Neural cell (in vitro differentiated cells): ENCODE results near the gene GAB2. TPM values are rescaled to one million over a fixed set of nuclear protein-coding genes. Genes with fewer than 3 reads are reported as not detected.

Experiments
- H2AFZ ChIP-seq: fragments of 200-600, 300-800 bp; sonication (generic), shearing (Covaris generic); 2 replicates; pipeline ENCODE4 v1.6.0; 2014; ENCODE audit warnings: low read depth, mild to moderate bottlenecking, antibody characterized with exemption, low read length, moderate library complexity
- H3F3A ChIP-seq: fragments of 200-600 bp; shearing (Covaris generic); 2 replicates; pipeline ENCODE4 v1.6.1; 2016; ENCODE audit warnings: mild to moderate bottlenecking, moderate library complexity, mixed read lengths, antibody characterized with exemption, low read length; ENCODE audit not compliant: insufficient read depth, poor library complexity, severe bottlenecking
- H3K27ac ChIP-seq: fragments of 200-600, 300-800 bp; sonication (generic), shearing (Covaris generic); 2 replicates; pipeline ENCODE4 v1.5.1; 2014; ENCODE audit warnings: mild to moderate bottlenecking, low read length, moderate library complexity
- H3K27me3 ChIP-seq: fragments of 300-800, 200-600 bp; sonication (generic), shearing (Covaris generic); 2 replicates; pipeline ENCODE4 v1.6.0; 2014; ENCODE audit warnings: mild to moderate bottlenecking, low read depth, low read length, moderate library complexity; ENCODE audit not compliant: insufficient read depth
- H3K36me3 ChIP-seq: fragments of 300-800, 200-600 bp; sonication (generic), shearing (Covaris generic); 2 replicates; pipeline ENCODE4 v1.5.1; 2014; ENCODE audit warnings: mild to moderate bottlenecking, antibody characterized with exemption, low read length, moderate library complexity; ENCODE audit not compliant: insufficient read depth
- H3K4me2 ChIP-seq: fragments of 300-800, 200-600 bp; sonication (generic), shearing (Covaris generic); 2 replicates; pipeline ENCODE4 v1.6.0; 2014; ENCODE audit warnings: mild to moderate bottlenecking, low read length
- H3K4me3 ChIP-seq: fragments of 300-800, 200-600 bp; sonication (generic), shearing (Covaris generic); 2 replicates; pipeline ENCODE4 v1.5.1; 2014; ENCODE audit warnings: mild to moderate bottlenecking, low read length, moderate library complexity
- H3K79me2 ChIP-seq: fragments of 200-600 bp; shearing (Covaris generic); replicated peaks from 2 replicates; pipeline ENCODE4 v1.6.0; 2014; ENCODE audit warnings: mild to moderate bottlenecking, low read length, moderate library complexity; ENCODE audit not compliant: insufficient read depth
- H3K9ac ChIP-seq: fragments of 300-800, 200-600 bp; sonication (generic), shearing (Covaris generic); 2 replicates; pipeline ENCODE4 v1.6.1; 2016; ENCODE audit warnings: mild to moderate bottlenecking, low read length, mixed read lengths
- H3K9me2 ChIP-seq: fragments of 200-600 bp; shearing (Covaris generic); 2 replicates; pipeline ENCODE4 v1.6.1; 2016; ENCODE audit warnings: mild to moderate bottlenecking, low read length, mixed read lengths; ENCODE audit not compliant: insufficient read depth
- H3K9me3 ChIP-seq: fragments of 200-600, 300-800 bp; sonication (generic), shearing (Covaris generic); 2 replicates; pipeline ENCODE4 v1.6.1; 2016; ENCODE audit warnings: mild to moderate bottlenecking, mixed run types, low read length, moderate library complexity, mixed read lengths
- H4K20me1 ChIP-seq: fragments of 200-600 bp; shearing (Covaris generic); 2 replicates; pipeline ENCODE4 v1.6.1; 2016; ENCODE audit warnings: mild to moderate bottlenecking, mixed run types; ENCODE audit not compliant: insufficient read depth
- CTCF ChIP-seq: fragments of 450-650 bp; IDR thresholded peaks from 2 replicates; pipeline ENCODE4 v1.5.1; 2014; ENCODE audit warnings: antibody characterized with exemption, mild to moderate bottlenecking, moderate library complexity; ENCODE audit not compliant: poor library complexity, severe bottlenecking
- EP300 ChIP-seq: fragments of 450-650 bp; conservative IDR thresholded peaks from 2 replicates; pipeline ENCODE4 v1.6.1; 2014; ENCODE audit warnings: antibody characterized with exemption, mild to moderate bottlenecking, moderate library complexity; ENCODE audit not compliant: poor library complexity, severe bottlenecking
- MXI1 ChIP-seq: fragments of 450-650 bp; conservative IDR thresholded peaks from 2 replicates; pipeline ENCODE4 v1.6.1; 2014; ENCODE audit warnings: antibody characterized with exemption, mild to moderate bottlenecking; ENCODE audit not compliant: poor library complexity, severe bottlenecking
- POLR2AphosphoS5 ChIP-seq: IDR thresholded peaks from 2 replicates; pipeline ENCODE4 v1.6.1; 2012
- RAD21 ChIP-seq: fragments of 450-650 bp; conservative IDR thresholded peaks from 2 replicates; pipeline ENCODE4 v1.6.1; 2014; ENCODE audit warnings: antibody characterized with exemption, mild to moderate bottlenecking, moderate library complexity
- REST ChIP-seq: IDR thresholded peaks from 2 replicates; pipeline ENCODE4 v1.6.1; 2012; ENCODE audit warnings: borderline replicate concordance
- TAF1 ChIP-seq: IDR thresholded peaks from 2 replicates; pipeline ENCODE4 v1.6.1; 2012; ENCODE audit warnings: low read depth
- polyA plus RNA-seq: library from polyadenylated mRNA; depleted of rRNA; stranded (reverse); fragments of >200 nt; gene quantifications from 2 replicates; pipeline ENCODE4 v1.2.3, GENCODE V29; 2014

GAB2 gene
- polyA plus RNA-seq, 1 donor from 2014 or later, result 21.9 TPM

- H3K27me3 ChIP-seq, result no peaks in the 10 kb centered on the region
- H3K4me3 ChIP-seq, result no peak overlapping the region
- H3K79me2 ChIP-seq, result peaks cover 48% of the 10 kb centered on the region
- H3K27ac ChIP-seq, result no peak overlapping the region
- H3F3A ChIP-seq, result no peaks in the 10 kb centered on the region
- H3K36me3 ChIP-seq, result no peaks in the 10 kb centered on the region
- H3K4me2 ChIP-seq, result no peak overlapping the region
- no peaks in the 10 kb centered on the region for H3K9me2 ChIP-seq
- H3K9me3 ChIP-seq, result no peaks in the 10 kb centered on the region
- no peak overlapping the region for H2AFZ ChIP-seq
- no peak overlapping the region for H3K9ac ChIP-seq
- TF ChIP-seq EP300, result no peak
- TF ChIP-seq RAD21, result no peak
- TF ChIP-seq MXI1, result no peak
- no peak for TF ChIP-seq CTCF
- no peak for TF ChIP-seq TAF1
- H4K20me1 ChIP-seq, result no peaks in the 10 kb centered on the region
Observed at GRCh38 chr11:78376858-78377257, 40.8 kb downstream of the GAB2 start.

GRCh38 chr11:78374917-78375316 is 42.7 kb downstream of the GAB2 start:
- H3K4me3 ChIP-seq, result no peak overlapping the region
- H2AFZ ChIP-seq, result no peak overlapping the region
- H3K79me2 ChIP-seq, result peaks cover 39% of the 10 kb centered on the region
- no peak overlapping the region for H3K9ac ChIP-seq
- no peaks in the 10 kb centered on the region for H3K9me2 ChIP-seq
- H3K36me3 ChIP-seq, result no peaks in the 10 kb centered on the region
- no peaks in the 10 kb centered on the region for H3F3A ChIP-seq
- no peak overlapping the region for H3K4me2 ChIP-seq
- H4K20me1 ChIP-seq, result no peaks in the 10 kb centered on the region
- no peaks in the 10 kb centered on the region for H3K9me3 ChIP-seq
- H3K27me3 ChIP-seq, result no peaks in the 10 kb centered on the region
- no peak overlapping the region for H3K27ac ChIP-seq
- TF ChIP-seq REST (no peak), RAD21 (no peak), TAF1 (no peak), CTCF (no peak), POLR2AphosphoS5 (no peak)
